NCI-H146 (cell line): ENCODE data around the gene MCM6.
"Not testable (repeated sequence)": the region's sequence is repeated elsewhere in the genome, so short reads cannot be mapped to it uniquely, and the experiment has no call there.

ENCODE experiments used
- DNase-seq: peaks from one replicate; lab custom pipeline; 2025; lab: John Stamatoyannopoulos, UW

MCM6 gene

GRCh38 chr2:135876066-135876711 is at the start of gene MCM6:
Gene MCM6, minus strand, starts transcription at chr2:135876443. Its CDS starts 78 bp downstream, at chr2:135876365.
- peak; percentile 99 for DNase-seq

DNA sequence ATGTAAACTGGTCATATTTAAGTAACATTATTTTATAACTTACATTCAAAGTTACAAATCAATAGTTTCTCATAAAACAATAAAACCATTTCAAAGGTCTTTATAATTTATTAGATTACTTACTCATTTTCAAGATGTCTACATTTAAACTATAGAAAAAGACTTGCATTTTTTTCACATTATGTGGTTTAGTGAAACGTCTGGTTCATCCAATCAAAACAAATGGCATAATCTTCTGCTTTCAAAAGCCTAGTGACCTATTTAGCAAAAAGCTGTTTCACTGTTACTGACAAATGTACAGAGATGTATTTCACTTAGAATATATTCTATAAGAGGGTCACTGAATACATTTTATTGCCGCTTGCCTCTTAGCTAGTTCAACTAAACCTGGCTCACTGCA is 49.3 kb upstream of the MCM6 start:
- DNase-seq = no peak

DNA sequence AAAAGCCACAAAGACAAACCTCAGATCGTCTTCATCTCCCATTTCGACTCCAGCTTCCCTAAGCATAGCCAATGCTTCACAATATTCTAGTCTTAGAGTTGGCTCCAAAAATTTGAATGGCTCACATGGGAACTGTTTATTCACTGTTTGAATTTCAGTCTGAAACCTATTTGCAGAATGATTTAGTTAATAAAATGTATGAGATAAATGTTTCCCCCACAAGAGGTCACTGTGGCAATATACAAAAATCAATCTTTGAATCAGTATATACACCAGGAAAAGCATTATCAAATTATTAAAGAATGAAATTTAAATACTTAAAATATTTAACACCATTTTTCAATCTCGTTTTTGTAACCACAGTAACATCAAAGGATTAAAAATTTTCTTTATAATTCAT is 40.0 kb upstream of the MCM6 start:
- DNase-seq = peak; percentile 47

DNA sequence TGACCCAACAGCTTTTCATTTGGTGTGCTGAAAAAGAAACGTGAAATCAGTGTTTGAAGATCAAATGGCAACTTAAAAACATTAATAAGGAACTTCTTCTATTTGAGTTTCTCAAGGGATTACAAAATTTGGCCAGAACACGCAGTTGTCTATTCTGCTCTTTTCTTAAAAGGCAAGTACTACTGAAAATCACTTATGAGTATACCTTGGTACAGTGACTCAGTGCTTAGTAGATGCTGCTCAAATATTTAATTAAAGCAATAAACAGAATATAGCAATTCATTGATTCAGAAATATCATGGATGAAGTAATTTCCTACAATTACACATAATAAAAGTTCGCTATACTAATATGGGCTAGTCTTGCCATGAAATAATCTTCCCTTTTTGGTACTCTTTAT is 38.2 kb upstream of the MCM6 start:
- DNase-seq = no peak

DNA sequence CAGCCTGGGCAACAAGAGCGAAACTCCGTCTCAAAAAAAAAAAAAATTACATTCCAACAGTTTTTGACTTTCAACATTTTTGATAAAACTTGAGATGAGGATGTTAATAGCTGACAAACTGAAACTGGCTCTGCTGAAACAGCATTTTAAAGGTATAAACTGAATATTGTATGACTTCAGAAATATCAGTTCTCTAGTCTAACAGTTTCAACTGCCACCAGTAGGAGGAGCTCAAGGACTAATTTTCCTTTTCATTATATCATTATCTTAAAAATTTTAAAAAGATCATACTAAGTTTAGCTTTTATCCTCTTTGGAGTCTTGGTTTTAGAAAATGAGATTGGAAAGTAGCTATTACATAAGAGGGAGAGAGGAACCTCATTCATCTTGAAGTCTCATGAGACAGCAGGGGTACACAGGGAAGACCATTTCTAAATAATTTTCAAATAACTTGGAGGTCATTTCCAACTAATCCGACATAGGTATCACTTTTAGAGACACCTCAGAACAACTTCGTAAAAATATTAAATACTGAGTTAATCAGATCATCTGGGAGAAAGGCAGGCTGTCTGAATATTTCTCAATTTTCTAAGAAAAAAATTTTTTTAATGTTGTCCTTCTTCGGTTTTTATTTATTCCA is 37.6 kb upstream of the MCM6 start:
- DNase-seq = peak; percentile 38

DNA sequence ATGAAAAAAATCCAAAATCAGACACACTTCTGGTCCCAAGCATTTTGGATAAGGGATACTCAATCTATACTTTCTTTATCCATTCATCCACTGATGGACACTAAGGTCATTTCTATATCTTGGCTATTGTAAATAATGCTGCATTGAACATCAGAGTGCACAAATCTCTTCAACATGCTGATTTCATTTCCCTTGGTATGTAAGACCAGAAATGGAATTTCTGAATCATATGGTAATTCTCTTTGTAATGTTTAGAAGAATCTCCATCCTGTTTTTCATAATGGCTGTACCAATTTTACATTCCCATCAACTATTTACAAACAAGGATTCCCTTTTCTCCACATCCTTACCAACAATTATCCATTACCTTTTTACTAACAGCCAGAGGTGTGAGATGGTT is 33.7 kb upstream of the MCM6 start:
- DNase-seq = no peak

DNA sequence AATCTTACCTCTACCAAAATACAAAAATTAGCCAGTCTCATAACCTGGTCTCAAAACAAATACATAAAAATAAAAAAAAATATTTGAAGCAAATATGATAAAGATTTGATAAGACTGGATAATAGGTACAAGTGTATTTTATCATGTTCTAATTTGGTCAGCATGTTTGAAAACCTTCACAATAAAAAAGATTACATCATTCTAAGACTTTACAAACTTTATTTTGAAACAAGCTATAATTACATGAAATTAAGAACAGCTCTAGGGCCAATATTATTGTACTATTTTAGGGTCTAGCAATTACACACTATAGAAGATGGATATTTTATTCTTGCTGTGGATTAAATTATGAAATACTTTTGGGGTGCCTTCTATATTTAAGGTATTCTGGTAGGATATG is 29.4 kb upstream of the MCM6 start:
- no peak for DNase-seq

DNA sequence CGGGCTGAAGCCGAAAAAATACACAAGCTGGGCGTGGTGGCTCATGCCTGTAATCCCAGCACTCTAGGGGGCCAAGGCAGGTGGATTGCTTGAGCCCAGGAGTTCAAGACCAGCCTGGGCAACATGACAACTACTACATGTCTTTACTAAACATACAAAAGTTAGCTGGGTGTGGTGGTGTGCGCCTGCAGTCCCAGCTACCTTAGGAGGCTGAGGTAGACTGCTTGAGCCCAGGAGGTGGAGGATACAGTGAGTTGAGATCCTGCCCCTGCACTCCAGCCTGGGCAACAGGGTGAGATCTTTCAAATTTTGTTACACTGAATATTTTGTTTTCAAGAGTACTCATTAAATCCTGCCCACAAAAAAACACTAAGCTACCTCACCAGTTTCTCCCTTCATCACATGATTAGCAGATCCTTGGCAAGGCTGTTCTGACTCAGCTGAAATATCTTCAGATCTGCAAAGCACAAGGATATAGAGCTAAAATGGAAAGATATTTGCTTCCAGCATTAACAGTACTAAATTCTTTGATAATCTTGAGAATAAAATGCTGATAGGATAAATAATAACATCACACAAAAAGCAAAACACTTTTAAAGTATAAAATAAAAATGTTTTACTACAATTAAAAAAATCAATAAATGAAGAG is 28.2 kb upstream of the MCM6 start:
- DNase-seq = no peak

DNA sequence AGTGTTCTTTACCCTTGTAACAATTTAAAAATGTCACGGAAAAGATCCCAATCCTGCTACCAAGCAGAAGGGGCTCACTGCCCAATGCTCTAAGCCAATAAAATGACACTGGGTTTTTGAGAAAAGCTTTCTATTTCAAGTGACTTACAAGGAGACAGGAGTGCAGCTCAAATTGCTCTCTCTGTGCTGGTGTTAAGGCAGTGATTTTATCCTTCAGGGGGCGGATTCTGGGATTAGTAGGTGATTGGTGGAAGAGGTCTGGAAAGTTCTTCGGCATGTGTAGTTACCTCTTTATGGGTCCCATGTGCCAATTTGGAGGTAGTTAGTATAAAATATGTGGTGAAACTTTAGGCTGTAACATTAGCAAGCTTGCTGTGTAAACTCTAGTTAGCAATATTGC is 27.4 kb upstream of the MCM6 start:
- DNase-seq = no peak

DNA sequence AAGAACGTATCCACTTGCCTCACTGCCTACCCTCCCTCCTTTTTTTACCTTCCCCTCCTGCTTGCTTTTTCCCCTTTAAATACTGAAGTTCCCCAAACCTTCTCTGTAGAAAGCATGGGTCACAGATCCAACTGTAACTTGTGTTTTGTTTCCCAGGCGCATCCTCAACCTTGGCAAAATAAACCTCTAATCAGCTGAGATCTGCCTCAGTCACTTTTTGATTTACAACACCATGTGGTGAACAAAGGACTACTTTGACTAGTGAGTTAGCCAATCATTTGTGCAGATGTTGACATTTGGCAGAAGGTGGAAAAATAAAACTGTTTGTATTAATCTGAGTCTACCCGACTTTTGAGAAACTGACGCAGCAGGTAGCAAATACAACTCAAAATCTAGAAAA is 23.3 kb upstream of the MCM6 start:
- no peak for DNase-seq

DNA sequence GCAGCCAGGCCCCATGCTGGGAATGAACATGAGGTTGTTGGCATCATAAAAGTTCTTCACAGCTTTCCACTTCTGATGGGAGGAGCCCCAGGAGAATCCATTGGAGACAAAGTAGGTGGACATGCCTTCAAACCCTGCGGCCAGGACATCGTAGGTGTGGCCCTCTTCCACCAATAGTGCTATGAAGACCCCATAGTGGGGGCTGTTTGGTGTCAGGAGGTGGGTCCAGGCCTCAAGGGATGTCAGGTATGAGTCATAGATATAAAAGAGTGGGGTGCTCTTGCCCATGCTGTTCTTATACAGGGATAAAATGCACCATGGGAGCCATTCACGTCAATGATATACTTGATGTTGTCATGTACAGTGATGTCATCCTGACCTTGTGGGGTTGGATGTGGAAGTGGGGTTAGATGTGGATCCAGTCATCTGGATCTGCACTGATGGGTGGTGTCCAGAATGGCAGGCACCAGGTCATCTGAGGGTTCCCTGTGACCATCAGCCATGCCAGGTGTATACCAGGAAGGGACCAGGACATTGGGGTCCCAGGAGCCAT is 22.1 kb upstream of the MCM6 start:
- no peak for DNase-seq

DNA sequence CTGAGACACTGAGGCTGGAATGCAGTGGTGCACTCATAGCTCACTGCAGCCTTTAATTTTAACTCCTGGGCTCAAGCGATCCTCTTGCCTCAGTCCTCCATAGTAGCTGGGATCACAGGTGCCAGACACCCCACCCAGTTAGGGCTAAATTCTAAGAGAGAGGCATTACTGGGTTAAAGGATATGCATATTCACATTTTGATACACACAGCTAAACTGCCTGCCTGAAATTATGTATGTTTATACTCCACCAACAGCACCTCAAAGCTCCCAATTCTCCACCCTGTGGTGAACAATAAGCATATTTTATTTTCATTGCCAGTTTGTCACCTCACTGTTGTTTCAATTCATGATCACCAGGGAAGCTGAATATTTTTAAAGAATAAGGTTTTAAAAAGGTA is 18.7 kb upstream of the MCM6 start:
- DNase-seq = no peak

DNA sequence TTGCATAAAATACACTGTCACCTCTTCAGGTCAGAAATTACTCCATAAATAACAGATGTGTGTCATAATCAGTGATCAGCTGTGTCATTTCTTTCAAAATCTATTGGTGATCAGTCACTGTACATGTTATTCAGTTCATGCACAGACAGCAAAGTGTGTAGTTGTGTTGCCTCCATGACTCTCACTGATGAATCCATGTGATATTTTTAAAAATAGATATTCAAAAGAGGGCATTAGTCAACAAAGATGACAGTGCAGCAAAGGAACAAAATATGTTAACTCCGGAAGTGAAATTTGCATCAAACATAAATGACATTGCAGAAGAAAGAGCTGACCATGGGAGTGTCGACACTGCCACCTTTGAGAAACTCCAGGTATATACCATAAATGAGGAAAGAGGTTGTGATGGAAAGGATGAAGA is 17.1 kb upstream of the MCM6 start:
- DNase-seq = no peak

DNA sequence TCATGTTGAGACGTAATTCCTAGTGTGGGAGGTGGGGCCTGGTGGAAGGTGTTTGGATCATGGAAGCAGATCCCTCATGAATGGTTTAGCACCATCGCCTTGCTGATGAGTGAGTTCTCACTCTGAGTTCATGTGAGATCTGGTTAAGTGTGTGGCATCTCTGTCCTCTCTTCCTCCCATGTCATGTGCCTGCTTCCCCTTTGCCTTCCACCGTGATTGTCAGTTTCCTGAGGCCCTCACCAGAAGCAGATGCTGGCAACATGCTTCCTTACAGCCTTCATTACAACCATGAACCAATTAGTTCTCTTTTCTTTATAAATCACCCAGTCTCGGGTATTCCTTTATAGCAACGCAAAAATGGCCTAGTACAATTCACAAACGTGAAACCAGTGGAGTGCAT is 14.6 kb upstream of the MCM6 start:
- DNase-seq = no peak

- no peak for DNase-seq
Measured at GRCh38 chr2:135890149-135890548, 13.9 kb upstream of the MCM6 start.

- not testable (repeated sequence) for DNase-seq
Measured at GRCh38 chr2:135888587-135888986, 12.3 kb upstream of the MCM6 start.

DNA sequence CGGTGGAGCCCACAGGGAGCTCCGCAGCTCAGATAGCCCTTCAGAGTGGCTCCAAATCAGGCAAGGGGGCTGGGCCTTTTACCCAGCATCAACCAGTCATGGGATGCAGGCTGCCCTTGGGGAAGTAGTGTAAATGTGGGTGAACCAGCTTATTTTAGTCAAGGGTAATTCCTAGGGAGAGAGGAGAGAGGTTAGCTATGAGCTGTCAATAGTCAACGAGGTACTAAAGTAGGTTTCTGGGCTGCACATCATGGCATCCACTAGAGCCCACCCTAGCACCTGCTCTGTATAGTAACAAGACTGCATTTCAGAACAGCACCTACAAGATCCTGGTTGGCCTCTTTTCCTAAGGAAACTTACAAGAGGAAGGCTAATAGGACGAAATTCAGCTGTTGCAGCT is 9.5 kb upstream of the MCM6 start:
- no peak for DNase-seq

DNA sequence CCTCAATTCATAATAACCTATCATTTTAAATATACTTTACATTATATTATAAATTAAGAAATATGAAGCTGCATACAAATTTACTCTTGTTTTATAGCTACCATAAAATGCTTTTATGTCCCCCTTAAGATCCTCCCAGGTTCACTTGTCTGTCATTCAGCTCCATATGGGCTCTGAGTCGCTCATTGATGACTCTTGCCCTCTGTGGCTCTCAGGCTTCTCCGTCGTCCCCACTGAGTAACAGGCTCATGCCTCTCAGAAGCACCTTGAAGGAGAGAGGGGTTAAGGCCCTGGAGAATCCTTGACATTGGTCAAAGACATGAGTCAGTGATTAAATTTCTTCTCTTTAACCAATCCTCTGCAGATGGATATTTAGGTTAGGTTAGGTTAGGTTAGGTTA is 6.2 kb upstream of the MCM6 start:
- DNase-seq = no peak

DNA sequence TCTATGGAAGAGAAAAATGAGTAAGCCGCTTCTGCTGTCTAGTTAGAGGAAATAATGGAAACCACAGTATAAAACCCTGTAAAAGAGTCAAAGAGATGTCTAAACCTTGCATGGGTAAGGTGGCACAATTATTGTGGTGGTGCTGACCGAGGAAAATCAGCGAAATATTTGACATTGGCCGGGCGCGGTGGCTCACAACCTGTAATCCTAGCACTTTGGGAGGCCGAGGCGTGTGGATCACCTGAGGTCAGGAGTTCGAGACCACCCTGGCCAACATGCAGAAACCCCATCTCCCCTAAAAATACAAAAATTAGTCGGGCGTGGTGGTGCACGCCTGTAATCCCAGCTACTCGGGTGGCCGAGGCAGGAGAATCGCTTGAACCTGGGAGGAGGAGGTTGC is 527 bp upstream of the MCM6 start:
- not testable (repeated sequence) for DNase-seq

DNA sequence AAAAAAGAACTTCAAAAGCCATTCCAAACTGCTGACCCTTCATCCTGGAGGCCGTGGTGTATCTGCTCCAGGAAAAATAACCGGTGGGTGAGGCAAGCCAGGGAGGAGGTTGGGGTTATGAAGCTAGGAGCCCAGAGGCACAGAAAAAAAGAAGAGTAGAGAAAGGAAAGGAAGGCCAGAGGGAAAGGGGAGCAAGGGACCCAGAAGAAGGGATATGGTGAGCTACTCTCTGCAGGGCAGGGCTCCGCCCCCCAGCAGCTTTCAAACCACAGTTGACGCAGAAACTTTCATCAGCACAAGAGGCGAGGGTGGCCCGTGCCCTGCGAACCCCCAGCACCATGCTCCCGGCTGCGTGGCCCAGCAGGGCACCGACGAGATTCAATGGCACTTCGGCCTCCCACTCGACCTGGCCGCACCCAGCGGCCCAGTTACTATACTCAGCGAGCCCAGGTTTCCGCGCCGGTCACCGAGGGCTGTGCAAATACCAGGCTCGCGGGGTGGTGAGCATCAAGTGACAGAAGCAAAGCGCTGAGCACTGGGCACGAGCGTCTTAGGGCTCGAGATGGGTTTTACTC is 665 bp downstream of the MCM6 start:
- DNase-seq = peak; percentile 77

DNA sequence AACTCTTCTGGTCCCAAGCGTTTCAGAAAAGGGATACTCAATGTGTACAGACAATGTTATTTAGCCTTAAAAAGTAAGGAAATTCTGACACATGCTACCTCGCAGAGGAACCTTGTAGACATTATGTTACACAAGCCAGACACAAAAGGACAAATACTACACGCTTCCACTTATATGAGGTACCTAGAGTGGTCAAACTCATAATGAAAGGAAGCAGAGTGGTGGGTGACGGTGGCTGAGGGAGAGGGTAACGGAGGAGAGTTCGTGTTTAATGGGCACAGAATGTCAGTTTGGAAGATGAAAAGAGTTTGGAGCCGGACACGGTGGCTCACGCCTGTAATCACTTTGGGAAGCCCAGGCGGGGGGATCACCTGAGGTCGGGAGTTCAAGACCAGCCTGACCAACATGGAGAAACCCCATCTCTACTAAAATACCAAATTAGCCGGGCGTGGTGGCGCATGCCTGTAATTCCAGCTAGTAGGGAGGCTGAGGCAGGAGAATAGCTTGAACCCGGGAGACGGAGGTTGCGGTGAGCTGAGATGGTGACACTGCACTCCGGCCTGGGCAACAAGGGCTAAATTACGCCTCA is 1.4 kb downstream of the MCM6 start:
- DNase-seq = no peak

DNA sequence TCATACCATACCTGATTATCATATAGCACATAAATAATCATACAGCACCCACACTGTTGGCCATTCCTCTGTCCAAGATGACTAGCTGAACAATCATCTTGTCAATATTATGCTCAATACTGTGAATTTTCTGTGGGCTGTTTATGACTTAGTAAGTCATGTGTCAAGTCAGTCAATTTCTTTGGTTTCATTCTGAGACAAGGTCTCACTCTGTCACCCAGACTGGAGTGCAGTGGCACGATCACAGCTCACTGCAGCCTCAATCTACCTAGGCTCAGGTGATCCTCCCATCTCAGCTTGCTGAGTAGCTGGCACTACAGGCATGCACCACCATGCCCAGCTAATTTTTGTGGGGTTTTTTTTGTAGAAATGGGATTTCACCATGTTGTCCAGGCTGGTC is 5.7 kb downstream of the MCM6 start:
- DNase-seq = no peak

- DNase-seq = no peak
Measured at GRCh38 chr2:135863233-135863632, 13.0 kb downstream of the MCM6 start.
